GM19240 (cell line): ENCODE results near the gene TNS3.

Source experiments
- DNase-seq: peaks from one replicate; pipeline ENCODE4 v3.0.0; 2011; ENCODE audit warnings: low spot score; ENCODE audit not compliant: insufficient read length

The TNS3 gene

GRCh38 chr7:47389171-47389922 is 192.6 kb downstream of the TNS3 start:
- no peak for DNase-seq

GRCh38 chr7:47387506-47387905 is 194.4 kb downstream of the TNS3 start:
- DNase-seq: no peak

- DNase-seq: no peak
Measured at GRCh38 chr7:47386273-47386835, 195.6 kb downstream of the TNS3 start.

- DNase-seq: no peak
Measured at GRCh38 chr7:47385536-47386125, 196.3 kb downstream of the TNS3 start.

- DNase-seq: no peak
Measured at GRCh38 chr7:47384755-47385535, 197.0 kb downstream of the TNS3 start.

GRCh38 chr7:47383696-47384445 is 198.0 kb downstream of the TNS3 start:
- no peak for DNase-seq

GRCh38 chr7:47383072-47383471 is 198.8 kb downstream of the TNS3 start:
- no peak for DNase-seq

GRCh38 chr7:47382200-47382599 is 199.7 kb downstream of the TNS3 start:
- no peak for DNase-seq

GRCh38 chr7:47381134-47381495 is 200.8 kb downstream of the TNS3 start:
- no peak for DNase-seq

- no peak for DNase-seq
Measured at GRCh38 chr7:47380325-47381133, 201.4 kb downstream of the TNS3 start.

- DNase-seq: no peak
Measured at GRCh38 chr7:47379629-47380324, 202.1 kb downstream of the TNS3 start.

- no peak for DNase-seq
Measured at GRCh38 chr7:47378728-47379395, 203.0 kb downstream of the TNS3 start.

- no peak for DNase-seq
Measured at GRCh38 chr7:47377741-47378140, 204.2 kb downstream of the TNS3 start.

- DNase-seq: no peak
Measured at GRCh38 chr7:47376991-47377616, 204.8 kb downstream of the TNS3 start.

GRCh38 chr7:47375121-47375938 is 206.6 kb downstream of the TNS3 start:
- no peak for DNase-seq

GRCh38 chr7:47374538-47374937 is 207.4 kb downstream of the TNS3 start:
- no peak for DNase-seq

- no peak for DNase-seq
Measured at GRCh38 chr7:47373871-47374451, 207.9 kb downstream of the TNS3 start.
